Activated CD4-positive, alpha-beta memory T cell treated with anti-CD3 and anti-CD28 coated beads, Interleukin-2, amount 10 ng/mL, durations not matched to agents 7 days and 5 days (primary cell): ENCODE data around the gene ARNT2. TPM values are rescaled to one million over a fixed set of nuclear protein-coding genes. Genes with fewer than 3 reads are reported as not detected.

Experiments
- CTCF ChIA-PET: fragments of 350-600 bp; sonication (Branson Sonifier 250); formaldehyde crosslinking; loops from one replicate; lab custom pipeline; 2021; ENCODE audit warnings: antibody characterized with exemption, inconsistent platforms; lab: Charles Lee
- POLR2A ChIA-PET: fragments of 350-600 bp; sonication (Branson Sonifier 250); formaldehyde crosslinking; loops from one replicate; lab custom pipeline; 2021; ENCODE audit warnings: antibody characterized with exemption; lab: Charles Lee
- DNase-seq: peaks from one replicate; pipeline ENCODE4 v3.0.0-alpha.2; 2020
- H3K27ac Mint-ChIP-seq: one replicate; pipeline ENCODE4 v1.8.0; 2021; ENCODE audit warnings: mild to moderate bottlenecking, mixed read lengths
- H3K27me3 Mint-ChIP-seq: one replicate; pipeline ENCODE4 v1.8.0; 2021; ENCODE audit warnings: mixed read lengths
- H3K36me3 Mint-ChIP-seq: one replicate; pipeline ENCODE4 v1.8.0; 2021; ENCODE audit warnings: low read depth, mixed read lengths
- H3K4me1 Mint-ChIP-seq: one replicate; pipeline ENCODE4 v1.8.0; 2021; ENCODE audit warnings: mixed read lengths
- H3K4me3 Mint-ChIP-seq: one replicate; pipeline ENCODE4 v1.8.0; 2021; ENCODE audit warnings: mild to moderate bottlenecking, mixed read lengths
- H3K9me3 Mint-ChIP-seq: one replicate; pipeline ENCODE4 v1.8.0; 2021; ENCODE audit warnings: mixed read lengths
- total RNA-seq, 2 experiments: library from RNA; stranded (reverse); gene quantifications; one replicate each; pipeline ENCODE4 v1.2.3, GENCODE V29; 2021

ARNT2 gene
- total RNA-seq, 2 experiments from 2014 or later, result not detected

- Mint-ChIP-seq H3K27me3 (no peaks in the 10 kb centered on the region), H3K4me3 (no peak overlapping the region), H3K4me1 (no peaks in the 10 kb centered on the region), H3K9me3 (no peaks in the 10 kb centered on the region), H3K27ac (no peak overlapping the region), H3K36me3 (no peaks in the 10 kb centered on the region)
- CTCF ChIA-PET, result no interaction called here
- no peak for DNase-seq
- POLR2A ChIA-PET, result interaction anchor here (0.5 kb wide), 1 partner anchor 19 kb away, joined by 3 read pairs; no protein-coding TSS in a partner anchor
Measured at GRCh38 chr15:80581976-80582375, 177.8 kb downstream of the ARNT2 start.

GRCh38 chr15:80582816-80583423 lies 178.7 kb downstream of the ARNT2 start:
- no peak overlapping the region for H3K27ac Mint-ChIP-seq
- H3K9me3 Mint-ChIP-seq, result no peaks in the 10 kb centered on the region
- no peaks in the 10 kb centered on the region for H3K36me3 Mint-ChIP-seq
- DNase-seq, result no peak
- H3K4me3 Mint-ChIP-seq, result no peak overlapping the region
- no peaks in the 10 kb centered on the region for H3K27me3 Mint-ChIP-seq
- POLR2A ChIA-PET, result no interaction called here
- CTCF ChIA-PET, result no interaction called here
- no peaks in the 10 kb centered on the region for H3K4me1 Mint-ChIP-seq

- Mint-ChIP-seq H3K27ac (no peak overlapping the region), H3K36me3 (no peaks in the 10 kb centered on the region), H3K4me3 (no peak overlapping the region), H3K4me1 (no peaks in the 10 kb centered on the region), H3K27me3 (peaks cover 1% of the 10 kb centered on the region), H3K9me3 (no peaks in the 10 kb centered on the region)
- CTCF ChIA-PET, result no interaction called here
- POLR2A ChIA-PET, result no interaction called here
- DNase-seq, result no peak
Measured at GRCh38 chr15:80584561-80584964, 180.4 kb downstream of the ARNT2 start.

- Mint-ChIP-seq H3K9me3 (no peaks in the 10 kb centered on the region), H3K27ac (no peak overlapping the region), H3K36me3 (no peaks in the 10 kb centered on the region), H3K4me3 (no peak overlapping the region), H3K4me1 (no peaks in the 10 kb centered on the region), H3K27me3 (peaks cover 1% of the 10 kb centered on the region)
- no peak for DNase-seq
- ChIA-PET CTCF (no interaction called here), POLR2A (interaction anchor here (0.6 kb wide), 1 partner anchor 129 kb away, joined by 3 read pairs; no protein-coding TSS in a partner anchor)
Measured at GRCh38 chr15:80584973-80585525, 180.9 kb downstream of the ARNT2 start.

- H3K4me3 Mint-ChIP-seq, result no peak overlapping the region
- CTCF ChIA-PET, result no interaction called here
- POLR2A ChIA-PET, result interaction anchor here (0.6 kb wide), 1 partner anchor 130 kb away, joined by 3 read pairs; no protein-coding TSS in a partner anchor
- no peaks in the 10 kb centered on the region for H3K4me1 Mint-ChIP-seq
- DNase-seq, result no peak
- H3K27me3 Mint-ChIP-seq, result peaks cover 1% of the 10 kb centered on the region
- H3K27ac Mint-ChIP-seq, result no peak overlapping the region
- no peaks in the 10 kb centered on the region for H3K36me3 Mint-ChIP-seq
- H3K9me3 Mint-ChIP-seq, result no peaks in the 10 kb centered on the region
Measured at GRCh38 chr15:80585544-80586018, 181.4 kb downstream of the ARNT2 start.

- no peak for DNase-seq
- ChIA-PET CTCF (no interaction called here), POLR2A (no interaction called here)
- Mint-ChIP-seq H3K27ac (no peak overlapping the region), H3K27me3 (peaks cover 1% of the 10 kb centered on the region), H3K4me3 (no peak overlapping the region), H3K9me3 (no peaks in the 10 kb centered on the region), H3K36me3 (no peaks in the 10 kb centered on the region), H3K4me1 (no peaks in the 10 kb centered on the region)
Measured at GRCh38 chr15:80586161-80586560, 182.0 kb downstream of the ARNT2 start.

- Mint-ChIP-seq H3K4me1 (no peaks in the 10 kb centered on the region), H3K4me3 (no peak overlapping the region), H3K27me3 (peaks cover 1% of the 10 kb centered on the region), H3K36me3 (no peaks in the 10 kb centered on the region), H3K27ac (no peak overlapping the region), H3K9me3 (no peaks in the 10 kb centered on the region)
- CTCF ChIA-PET, result interaction anchor here (1.1 kb wide), 1 partner anchor 191 kb away, joined by 3 read pairs; no protein-coding TSS in a partner anchor
- POLR2A ChIA-PET, result no interaction called here
- no peak for DNase-seq
Measured at GRCh38 chr15:80587007-80587406, 182.8 kb downstream of the ARNT2 start.

GRCh38 chr15:80587816-80588456 lies 183.8 kb downstream of the ARNT2 start:
- no peak overlapping the region for H3K4me3 Mint-ChIP-seq
- no peaks in the 10 kb centered on the region for H3K4me1 Mint-ChIP-seq
- no peak for DNase-seq
- peaks cover 1% of the 10 kb centered on the region for H3K27me3 Mint-ChIP-seq
- H3K36me3 Mint-ChIP-seq, result no peaks in the 10 kb centered on the region
- POLR2A ChIA-PET, result no interaction called here
- CTCF ChIA-PET, result interaction anchor here (1.1 kb wide), 1 partner anchor 190 kb away, joined by 3 read pairs; no protein-coding TSS in a partner anchor
- H3K27ac Mint-ChIP-seq, result no peak overlapping the region
- no peaks in the 10 kb centered on the region for H3K9me3 Mint-ChIP-seq

GRCh38 chr15:80588801-80589200 lies 184.6 kb downstream of the ARNT2 start:
- DNase-seq, result no peak
- POLR2A ChIA-PET, result no interaction called here
- no peak overlapping the region for H3K4me3 Mint-ChIP-seq
- H3K27ac Mint-ChIP-seq, result no peak overlapping the region
- no peaks in the 10 kb centered on the region for H3K36me3 Mint-ChIP-seq
- peaks cover 1% of the 10 kb centered on the region for H3K27me3 Mint-ChIP-seq
- H3K9me3 Mint-ChIP-seq, result no peaks in the 10 kb centered on the region
- H3K4me1 Mint-ChIP-seq, result no peaks in the 10 kb centered on the region
- CTCF ChIA-PET, result no interaction called here

- H3K4me3 Mint-ChIP-seq, result no peak overlapping the region
- peaks cover 1% of the 10 kb centered on the region for H3K27me3 Mint-ChIP-seq
- no peak overlapping the region for H3K27ac Mint-ChIP-seq
- ChIA-PET CTCF (no interaction called here), POLR2A (no interaction called here)
- no peaks in the 10 kb centered on the region for H3K4me1 Mint-ChIP-seq
- no peak for DNase-seq
- no peaks in the 10 kb centered on the region for H3K9me3 Mint-ChIP-seq
- no peaks in the 10 kb centered on the region for H3K36me3 Mint-ChIP-seq
Measured at GRCh38 chr15:80590761-80591355, 186.7 kb downstream of the ARNT2 start.

- H3K27ac Mint-ChIP-seq, result no peak overlapping the region
- H3K9me3 Mint-ChIP-seq, result no peaks in the 10 kb centered on the region
- H3K27me3 Mint-ChIP-seq, result peaks cover 1% of the 10 kb centered on the region
- no peaks in the 10 kb centered on the region for H3K36me3 Mint-ChIP-seq
- no peaks in the 10 kb centered on the region for H3K4me1 Mint-ChIP-seq
- ChIA-PET CTCF (no interaction called here), POLR2A (no interaction called here)
- no peak overlapping the region for H3K4me3 Mint-ChIP-seq
- DNase-seq, result no peak
Measured at GRCh38 chr15:80591471-80591870, 187.3 kb downstream of the ARNT2 start.

GRCh38 chr15:80591938-80592825 lies 188.0 kb downstream of the ARNT2 start:
- no peak for DNase-seq
- ChIA-PET POLR2A (no interaction called here), CTCF (no interaction called here)
- peaks cover 1% of the 10 kb centered on the region for H3K27me3 Mint-ChIP-seq
- H3K27ac Mint-ChIP-seq, result no peak overlapping the region
- H3K36me3 Mint-ChIP-seq, result no peaks in the 10 kb centered on the region
- H3K4me1 Mint-ChIP-seq, result no peaks in the 10 kb centered on the region
- no peaks in the 10 kb centered on the region for H3K9me3 Mint-ChIP-seq
- no peak overlapping the region for H3K4me3 Mint-ChIP-seq
